GM21576 (cell line): Measurements from ENCODE around the gene PIK3AP1.

Experiments
- ATAC-seq: cut with Tn5 transposase; IDR thresholded peaks from one replicate; pipeline ENCODE4 v1.9.1; 2021; ENCODE audit warnings: mild to moderate bottlenecking, moderate library complexity; ENCODE audit not compliant: unreplicated experiment

Gene PIK3AP1

GRCh38 chr10:96646301-96646700 is 74.0 kb downstream of the PIK3AP1 start:
- ATAC-seq = no peak

GRCh38 chr10:96645191-96645721 is 75.1 kb downstream of the PIK3AP1 start:
- ATAC-seq = peak; percentile 43

- ATAC-seq = no peak
Measured at GRCh38 chr10:96643920-96644319, 76.4 kb downstream of the PIK3AP1 start.

- ATAC-seq = no peak
Measured at GRCh38 chr10:96642973-96643372, 77.3 kb downstream of the PIK3AP1 start.

- no peak for ATAC-seq
Measured at GRCh38 chr10:96642530-96642929, 77.8 kb downstream of the PIK3AP1 start.

GRCh38 chr10:96641396-96642295 is 78.7 kb downstream of the PIK3AP1 start:
- ATAC-seq = no peak

- no peak for ATAC-seq
Measured at GRCh38 chr10:96639899-96640298, 80.4 kb downstream of the PIK3AP1 start.

GRCh38 chr10:96638696-96639095 is 81.6 kb downstream of the PIK3AP1 start:
- ATAC-seq = no peak

GRCh38 chr10:96638120-96638519 is 82.2 kb downstream of the PIK3AP1 start:
- ATAC-seq = no peak

- ATAC-seq = no peak
Measured at GRCh38 chr10:96637709-96638108, 82.6 kb downstream of the PIK3AP1 start.

GRCh38 chr10:96636551-96636950 is 83.8 kb downstream of the PIK3AP1 start:
- ATAC-seq = no peak

GRCh38 chr10:96632974-96633710 is 87.2 kb downstream of the PIK3AP1 start:
- no peak for ATAC-seq

GRCh38 chr10:96627292-96627691 is 93.0 kb downstream of the PIK3AP1 start:
- no peak for ATAC-seq

GRCh38 chr10:96626795-96627194 is 93.5 kb downstream of the PIK3AP1 start:
- ATAC-seq = no peak

GRCh38 chr10:96625173-96625572 is 95.1 kb downstream of the PIK3AP1 start:
- no peak for ATAC-seq

GRCh38 chr10:96622013-96622787 is 98.1 kb downstream of the PIK3AP1 start:
- no peak for ATAC-seq

GRCh38 chr10:96619796-96620773 is 100.2 kb downstream of the PIK3AP1 start:
- ATAC-seq = no peak

- no peak for ATAC-seq
Measured at GRCh38 chr10:96619120-96619519, 101.2 kb downstream of the PIK3AP1 start.

GRCh38 chr10:96618653-96619052 is 101.7 kb downstream of the PIK3AP1 start:
- no peak for ATAC-seq

GRCh38 chr10:96616961-96617360 is 103.4 kb downstream of the PIK3AP1 start:
- no peak for ATAC-seq
